Measurements from ENCODE around the gene AFF3. TPM values are rescaled to one million over a fixed set of nuclear protein-coding genes. Genes with fewer than 3 reads are reported as not detected.

AFF3 gene
- total and polyA plus RNA-seq, 10 of the 15 experiments (the other 5 are each of a cell fraction or from before 2014, with no cell fraction given), result 0.26 to 5.5 (median 3.0) TPM

GRCh38 chr2:99841749-99842148 lies 300.6 kb downstream of the AFF3 start:
- CTCF ChIA-PET, result no interaction called here

More at GRCh38 chr2:99841749-99842148, 300.6 kb downstream of the AFF3 start:
- H3K4me2 ChIP-seq (ENCODE audit: control insufficient read depth, insufficient read depth), result no peak overlapping the region
- no peaks in the 10 kb centered on the region; a peak in 1 of 4 replicates for H3K27me3 ChIP-seq (replicated peaks in 1 of 2; ENCODE audit: control insufficient read depth in 2 of 2, insufficient read depth in 2 of 2, low read length in 1 of 2)
- no peak overlapping the region for H2AFZ ChIP-seq (ENCODE audit: control insufficient read depth, low read depth, low read length)
- ChIA-PET SMC1A (ENCODE audit: uncharacterized antibody, unreplicated experiment) (no interaction called here), POLR2A (no interaction called here), RAD21 (ENCODE audit: unreplicated experiment) (no interaction called here)
- DNase-seq (ENCODE audit: low read depth, low spot score) (no peak), FAIRE-seq (no peak), ATAC-seq (no peak)
- no peaks in the 10 kb centered on the region for H3K79me2 ChIP-seq (ENCODE audit: control insufficient read depth, insufficient read depth, low read length)
- WGBS (ENCODE audit: insufficient coverage, insufficient replicate concordance, low lambda C conversion rate, missing lambda C conversion rate), result 10% methylated on average over 3 of the region's 3 CpGs
- no TSS peak for BruUV-seq (replicated peaks)
- no peak overlapping the region for H3K4me3 ChIP-seq
- intact Hi-C loops (cut with micrococcal nuclease; ENCODE audit: unreplicated experiment) (no loop called here), in situ Hi-C loops (cut with MboI) (no loop called here)
- TF ChIP-seq E4F1 (IDR thresholded peaks at IDR 0.05; ENCODE audit: borderline replicate concordance, partially characterized antibody), result no peak
- no peak for TF ChIP-seq ATF7 (IDR thresholded peaks at IDR 0.05; ENCODE audit: low read depth)
- no peak for TF ChIP-seq MXI1 (IDR thresholded peaks at IDR 0.05; ENCODE audit: low read depth, low read length)
- no peak for TF ChIP-seq EGR1 (IDR thresholded peaks at IDR 0.05; ENCODE audit: borderline replicate concordance in 1 of 2, low read depth in 2 of 2, low read length in 2 of 2)
- no peak for TF ChIP-seq FOXM1 (IDR thresholded peaks at IDR 0.05; ENCODE audit: low read depth, low read length)
- no peak for TF ChIP-seq FOS (IDR thresholded peaks at IDR 0.05; ENCODE audit: borderline replicate concordance, extremely low read depth, insufficient read length)
- TF ChIP-seq BMI1 (IDR thresholded peaks at IDR 0.05; ENCODE audit: borderline replicate concordance), result no peak
- TF ChIP-seq SUZ12 (IDR thresholded peaks at IDR 0.05; ENCODE audit: unreplicated experiment), result no peak
- TF ChIP-seq PAX5 (IDR thresholded peaks at IDR 0.05; ENCODE audit: borderline replicate concordance, low read depth, low read length), result no peak
- no peaks in the 10 kb centered on the region for H3K9me3 ChIP-seq (replicated peaks; ENCODE audit: control insufficient read depth, insufficient read depth, low read length)
- no peak overlapping the region for H3K27ac ChIP-seq (ENCODE audit: control insufficient read depth, insufficient read depth)
- H3K4me1 ChIP-seq (ENCODE audit: control insufficient read depth, insufficient read depth, low read length), result no peaks in the 10 kb centered on the region
- H3K36me3 ChIP-seq (ENCODE audit: control insufficient read depth in 2 of 2, insufficient read depth in 2 of 2, low read length in 1 of 2), result no peaks in the 10 kb centered on the region
- H4K20me1 ChIP-seq (ENCODE audit: control insufficient read depth, insufficient read depth), result no peaks in the 10 kb centered on the region
- no peak overlapping the region for H3K9ac ChIP-seq (ENCODE audit: control insufficient read depth, insufficient read depth, low read length)

Measured in GM12878 (cell line).